ENCODE measurements around the gene RBM26.

DNA sequence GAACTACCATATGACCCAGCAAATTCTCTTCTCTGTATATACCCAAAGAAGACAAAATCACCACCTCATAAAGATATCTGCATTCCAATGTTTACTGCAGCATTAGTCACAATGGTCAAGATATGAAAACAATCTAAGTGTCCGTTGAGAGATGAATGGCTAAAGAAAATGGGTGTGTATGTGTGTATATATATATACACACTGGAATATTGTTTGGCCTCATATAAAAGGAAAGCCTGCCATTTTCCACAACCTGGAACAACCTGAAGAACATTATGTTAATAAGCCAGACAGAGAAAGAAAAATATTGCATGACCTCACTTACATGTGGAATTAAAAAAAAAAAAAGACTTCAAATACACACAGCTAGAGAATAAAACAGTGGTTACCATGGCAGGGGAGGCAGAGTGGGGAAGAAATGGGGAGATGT, 29.5 kb upstream of the RBM26 start:
- TF ChIP-seq CTCF (IDR thresholded peaks at IDR 0.05) (no peak), POLR2A (IDR thresholded peaks at IDR 0.05) (no peak)

All from Peyer's patch (tissue), 4 donors.